Gastrocnemius medialis (tissue), 4 donors: ENCODE data around the gene BRIP1. TPM values are rescaled to one million over a fixed set of nuclear protein-coding genes. Genes with fewer than 3 reads are reported as not detected.

ENCODE experiments used
- ATAC-seq, 2 donors: fragments of 150-250 bp; one replicate each; pipeline ENCODE4 v1.9.1; 2016
- DNase-seq, 2 donors: peaks; one replicate each; pipeline ENCODE4 v3.0.0-alpha.2; 2019
- H3K27ac ChIP-seq, 4 donors: fragments of 200-600 bp; sonication (generic); 1 replicate in 1 of 4; 2 replicates in 3 of 4; pipeline ENCODE4 v1.5.1; 2016 to 2018; ENCODE audit warnings: mild to moderate bottlenecking in 2 of 4, moderate library complexity in 1 of 4
- H3K27me3 ChIP-seq, 3 donors: fragments of 200-600 bp; sonication (generic) in 2 of 3; 1 replicate in 1 of 3; 2 replicates in 2 of 3; pipeline versions ENCODE4 v1.5.1 to v1.6.0; 2016 to 2019; ENCODE audit warnings: mild to moderate bottlenecking in 1 of 3, moderate library complexity in 1 of 3
- H3K36me3 ChIP-seq, 2 donors: fragments of 200-600 bp; sonication (generic) in 1 of 2; one replicate each; pipeline ENCODE4 v1.5.1; 2017 to 2018
- H3K4me1 ChIP-seq, 2 donors: fragments of 200-600 bp; sonication (generic) in 1 of 2; one replicate each; pipeline ENCODE4 v1.5.1; 2016 to 2017; ENCODE audit warnings: mild to moderate bottlenecking in 2 of 2
- H3K4me3 ChIP-seq, 4 donors: fragments of 200-600 bp; sonication (generic) in 3 of 4; 1 replicate in 1 of 4; 2 replicates in 3 of 4; pipeline ENCODE4 v1.5.1; 2016 to 2019; ENCODE audit warnings: mild to moderate bottlenecking in 2 of 4
- H3K9me3 ChIP-seq, 3 donors: fragments of 200-600 bp; sonication (generic) in 2 of 3; 1 replicate in 1 of 3; 2 replicates in 2 of 3; pipeline ENCODE4 v1.5.1; 2016 to 2019
- POLR2A ChIP-seq, 2 donors: fragments of 450-650 bp; IDR thresholded peaks; one replicate each; pipeline ENCODE4 v1.6.1; 2017; ENCODE audit warnings: antibody characterized with exemption in 2 of 2, mild to moderate bottlenecking in 2 of 2, moderate library complexity in 2 of 2
- in situ Hi-C, 4 donors: fragments of 200-750 bp; cut with MboI; loops; one replicate each; pipeline versions ENCODE4 v1.15.0 to v1.8.0; 2017; ENCODE audit warnings: low sequenced_read_pairs in 4 of 4
- intact Hi-C: fragments of 100-400 bp; cut with DNase I; formaldehyde crosslinking; loops from one replicate; pipeline ENCODE4 v1.15.1; 2023; ENCODE audit warnings: low total_unique reads
- total RNA-seq, 4 donors: library from RNA; depleted of rRNA; stranded (reverse); fragments of >200 nt; gene quantifications; one replicate each; pipeline versions ENCODE4 v1.1.0 to v1.2.3, GENCODE V29; 2016
- TF ChIP-seq, protein P1 (sequence below), 5 experiments: fragments of 450-650 bp in 3 of 5; fragments of 200-600 bp in 2 of 5; sonication (generic) in 2 of 5; IDR thresholded peaks in 4 of 5; conservative IDR thresholded peaks in 1 of 5; 1 replicate in 4 of 5; 2 replicates in 1 of 5; pipeline ENCODE4 v1.5.1; 2016 to 2019; ENCODE audit warnings: antibody characterized with exemption in 5 of 5, mild to moderate bottlenecking in 3 of 5, moderate library complexity in 3 of 5

BRIP1 gene
- total RNA-seq, 4 donors from 2014 or later = 0.09 to 0.13 TPM; not detected in 2

GRCh38 chr17:61715348-61715747 lies 148.0 kb downstream of the BRIP1 start:
- no peak for DNase-seq
- Histone ChIP-seq H3K4me1 (no peaks in the 10 kb centered on the region), H3K4me3 (no peak overlapping the region), H3K9me3 (no peaks in the 10 kb centered on the region), H3K36me3 (no peaks in the 10 kb centered on the region), H3K27ac (no peak overlapping the region), H3K27me3 (no peaks in the 10 kb centered on the region)
- in situ Hi-C loops = no loop called here
- no peak for ATAC-seq
- intact Hi-C loops = no loop called here
- no peak for TF ChIP-seq POLR2A (IDR thresholded peaks at IDR 0.05)
- TF ChIP-seq, protein P1, sequence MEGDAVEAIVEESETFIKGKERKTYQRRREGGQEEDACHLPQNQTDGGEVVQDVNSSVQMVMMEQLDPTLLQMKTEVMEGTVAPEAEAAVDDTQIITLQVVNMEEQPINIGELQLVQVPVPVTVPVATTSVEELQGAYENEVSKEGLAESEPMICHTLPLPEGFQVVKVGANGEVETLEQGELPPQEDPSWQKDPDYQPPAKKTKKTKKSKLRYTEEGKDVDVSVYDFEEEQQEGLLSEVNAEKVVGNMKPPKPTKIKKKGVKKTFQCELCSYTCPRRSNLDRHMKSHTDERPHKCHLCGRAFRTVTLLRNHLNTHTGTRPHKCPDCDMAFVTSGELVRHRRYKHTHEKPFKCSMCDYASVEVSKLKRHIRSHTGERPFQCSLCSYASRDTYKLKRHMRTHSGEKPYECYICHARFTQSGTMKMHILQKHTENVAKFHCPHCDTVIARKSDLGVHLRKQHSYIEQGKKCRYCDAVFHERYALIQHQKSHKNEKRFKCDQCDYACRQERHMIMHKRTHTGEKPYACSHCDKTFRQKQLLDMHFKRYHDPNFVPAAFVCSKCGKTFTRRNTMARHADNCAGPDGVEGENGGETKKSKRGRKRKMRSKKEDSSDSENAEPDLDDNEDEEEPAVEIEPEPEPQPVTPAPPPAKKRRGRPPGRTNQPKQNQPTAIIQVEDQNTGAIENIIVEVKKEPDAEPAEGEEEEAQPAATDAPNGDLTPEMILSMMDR (IDR thresholded peaks at IDR 0.05 in 4 of 5, conservative IDR thresholded peaks at IDR 0.05 in 1 of 5) = no peak

DNA sequence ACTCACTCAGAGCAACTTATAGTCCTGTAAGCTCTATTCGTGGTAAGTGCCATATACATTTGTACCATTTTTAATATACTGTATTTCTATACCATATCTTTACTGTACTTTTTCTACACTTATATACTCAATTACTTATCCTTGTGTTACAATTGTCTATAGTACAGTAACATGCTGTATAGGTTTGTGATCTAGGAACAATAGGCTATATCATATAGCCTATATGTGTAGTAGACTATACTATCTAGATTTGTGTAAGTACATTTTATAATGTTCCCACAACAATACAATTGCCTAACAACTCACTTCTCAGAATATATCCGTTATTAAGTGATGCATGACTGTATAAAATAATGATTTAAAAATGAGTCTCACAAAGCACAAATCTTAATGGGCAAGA lies 149.0 kb downstream of the BRIP1 start:
- DNase-seq (no peak), ATAC-seq (no peak)
- no peaks in the 10 kb centered on the region for H3K9me3 ChIP-seq
- no peaks in the 10 kb centered on the region for H3K4me1 ChIP-seq
- H3K27me3 ChIP-seq = no peaks in the 10 kb centered on the region
- no peak for TF ChIP-seq POLR2A (IDR thresholded peaks at IDR 0.05)
- TF ChIP-seq, protein P1 (IDR thresholded peaks at IDR 0.05 in 4 of 5, conservative IDR thresholded peaks at IDR 0.05 in 1 of 5) = no peak
- in situ Hi-C loops = no loop called here
- intact Hi-C loops = no loop called here
- no peaks in the 10 kb centered on the region for H3K36me3 ChIP-seq
- no peak overlapping the region for H3K27ac ChIP-seq
- H3K4me3 ChIP-seq = no peak overlapping the region

DNA sequence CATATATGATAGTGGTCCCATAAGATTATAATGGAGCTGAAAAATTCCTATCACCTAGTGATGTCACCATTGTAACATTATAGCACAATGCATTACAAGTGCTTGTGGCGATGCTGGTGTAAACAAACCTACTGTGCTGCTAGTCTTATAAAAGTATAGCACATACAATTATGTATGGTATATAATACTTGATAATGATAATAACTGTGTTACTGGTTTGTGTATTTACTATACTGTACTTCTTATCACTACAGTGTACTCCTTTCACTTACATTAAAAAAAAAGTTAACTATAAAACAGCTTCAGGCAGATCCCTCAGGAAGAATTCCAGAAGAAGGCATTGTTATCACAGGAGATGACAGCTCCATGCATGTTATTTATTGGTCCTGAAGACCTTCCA lies 150.3 kb downstream of the BRIP1 start:
- DNase-seq (no peak), ATAC-seq (no peak)
- H3K27me3 ChIP-seq = no peaks in the 10 kb centered on the region
- in situ Hi-C loops (no loop called here), intact Hi-C loops (no loop called here)
- no peaks in the 10 kb centered on the region for H3K4me1 ChIP-seq
- no peak overlapping the region for H3K4me3 ChIP-seq
- no peaks in the 10 kb centered on the region for H3K36me3 ChIP-seq
- no peak overlapping the region for H3K27ac ChIP-seq
- H3K9me3 ChIP-seq = no peaks in the 10 kb centered on the region
- TF ChIP-seq POLR2A (IDR thresholded peaks at IDR 0.05) = no peak
- TF ChIP-seq, protein P1 (IDR thresholded peaks at IDR 0.05 in 4 of 5, conservative IDR thresholded peaks at IDR 0.05 in 1 of 5) = no peak

DNA sequence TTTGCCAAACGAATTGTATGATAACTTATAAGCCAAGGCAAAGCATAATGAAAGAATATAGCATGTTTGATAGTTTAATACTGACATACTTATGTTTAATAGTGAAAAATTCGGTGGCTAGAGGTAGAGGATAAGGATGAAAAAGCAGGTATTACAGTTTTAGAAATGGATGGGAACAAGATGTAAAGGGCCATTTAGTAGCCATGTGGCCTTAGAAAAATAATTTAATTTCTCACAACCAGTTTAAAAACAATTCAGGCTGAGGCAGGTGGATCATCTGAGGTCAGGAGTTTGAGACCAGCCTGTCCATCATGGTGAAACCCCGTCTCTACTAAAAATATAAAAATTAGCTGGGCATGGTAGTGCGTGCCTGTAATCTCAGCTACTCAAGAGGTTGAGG lies 152.8 kb downstream of the BRIP1 start:
- TF ChIP-seq POLR2A (IDR thresholded peaks at IDR 0.05) = no peak
- TF ChIP-seq, protein P1 (IDR thresholded peaks at IDR 0.05 in 4 of 5, conservative IDR thresholded peaks at IDR 0.05 in 1 of 5) = no peak

GRCh38 chr17:61709567-61709966 lies 153.8 kb downstream of the BRIP1 start:
- Histone ChIP-seq H3K27me3 (no peaks in the 10 kb centered on the region), H3K4me3 (no peak overlapping the region), H3K27ac (no peak overlapping the region), H3K4me1 (no peaks in the 10 kb centered on the region), H3K36me3 (no peaks in the 10 kb centered on the region), H3K9me3 (no peaks in the 10 kb centered on the region)
- intact Hi-C loops = no loop called here
- no peak for TF ChIP-seq POLR2A (IDR thresholded peaks at IDR 0.05)
- TF ChIP-seq, protein P1 (IDR thresholded peaks at IDR 0.05 in 4 of 5, conservative IDR thresholded peaks at IDR 0.05 in 1 of 5) = no peak
- DNase-seq = no peak
- in situ Hi-C loops = no loop called here
- ATAC-seq = no peak

More for the DNA sequence above, 152.8 kb downstream of the BRIP1 start:
- Histone ChIP-seq H3K27me3 (no peaks in the 10 kb centered on the region), H3K4me1 (no peaks in the 10 kb centered on the region), H3K27ac (no peak overlapping the region), H3K4me3 (no peak overlapping the region), H3K36me3 (no peaks in the 10 kb centered on the region), H3K9me3 (no peaks in the 10 kb centered on the region)
- in situ Hi-C loops = no loop called here
- DNase-seq (no peak), ATAC-seq (no peak)
- intact Hi-C loops = no loop called here
